ENCODE data around the gene DPP6.
A peak's percentile ranks its signal among the peaks of the same experiment; 100 is the strongest.

Gene DPP6

GRCh38 chr7:154167807-154168206, 115.6 kb downstream of the DPP6 start:
- H3K9me3 ChIP-seq (ENCODE audit: control insufficient read depth, low read length), result no peaks in the 10 kb centered on the region
- no peak overlapping the region for H3K4me2 ChIP-seq (ENCODE audit: low read length)
- no peak overlapping the region for H3K9ac ChIP-seq
- no peaks in the 10 kb centered on the region for H3K27me3 ChIP-seq (ENCODE audit: control insufficient read depth, insufficient read depth, low read length)
- no peak overlapping the region for H3K4me3 ChIP-seq (ENCODE audit: low read depth, low read length)
- H3K27ac ChIP-seq, result peak overlapping the region; percentile 32
- H2AFZ ChIP-seq, result peak overlapping the region; percentile 22
- TF ChIP-seq, protein P1, sequence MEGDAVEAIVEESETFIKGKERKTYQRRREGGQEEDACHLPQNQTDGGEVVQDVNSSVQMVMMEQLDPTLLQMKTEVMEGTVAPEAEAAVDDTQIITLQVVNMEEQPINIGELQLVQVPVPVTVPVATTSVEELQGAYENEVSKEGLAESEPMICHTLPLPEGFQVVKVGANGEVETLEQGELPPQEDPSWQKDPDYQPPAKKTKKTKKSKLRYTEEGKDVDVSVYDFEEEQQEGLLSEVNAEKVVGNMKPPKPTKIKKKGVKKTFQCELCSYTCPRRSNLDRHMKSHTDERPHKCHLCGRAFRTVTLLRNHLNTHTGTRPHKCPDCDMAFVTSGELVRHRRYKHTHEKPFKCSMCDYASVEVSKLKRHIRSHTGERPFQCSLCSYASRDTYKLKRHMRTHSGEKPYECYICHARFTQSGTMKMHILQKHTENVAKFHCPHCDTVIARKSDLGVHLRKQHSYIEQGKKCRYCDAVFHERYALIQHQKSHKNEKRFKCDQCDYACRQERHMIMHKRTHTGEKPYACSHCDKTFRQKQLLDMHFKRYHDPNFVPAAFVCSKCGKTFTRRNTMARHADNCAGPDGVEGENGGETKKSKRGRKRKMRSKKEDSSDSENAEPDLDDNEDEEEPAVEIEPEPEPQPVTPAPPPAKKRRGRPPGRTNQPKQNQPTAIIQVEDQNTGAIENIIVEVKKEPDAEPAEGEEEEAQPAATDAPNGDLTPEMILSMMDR (IDR thresholded peaks at IDR 0.05), result no peak
- H3K36me3 ChIP-seq (ENCODE audit: control insufficient read depth, insufficient read depth, low read length), result no peaks in the 10 kb centered on the region
- H3K79me2 ChIP-seq, result no peaks in the 10 kb centered on the region
- peaks cover 14% of the 10 kb centered on the region for H3K4me1 ChIP-seq

DNA sequence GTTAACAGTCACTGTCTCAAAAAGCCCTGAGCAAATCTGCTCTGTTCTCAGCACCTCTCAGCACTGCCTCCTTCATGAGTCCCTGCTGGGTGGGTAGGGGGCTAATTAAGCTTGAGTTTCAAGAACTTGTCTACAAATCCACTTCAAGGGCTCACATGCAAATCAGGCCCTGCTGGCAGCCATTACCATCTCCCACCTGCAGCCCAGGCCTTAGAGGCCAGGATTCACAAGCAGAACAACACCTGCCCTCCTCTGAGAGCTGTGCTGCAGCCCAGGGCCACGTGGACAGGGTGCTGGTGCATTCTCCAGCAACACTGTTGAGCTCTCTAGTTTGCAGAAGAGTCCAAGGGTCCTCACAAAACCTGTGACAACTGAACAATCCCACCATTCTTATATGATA, 119.2 kb downstream of the DPP6 start:
- TF ChIP-seq, protein P1 (IDR thresholded peaks at IDR 0.05), result no peak

GRCh38 chr7:154172236-154172635, 120.0 kb downstream of the DPP6 start:
- Histone ChIP-seq H3K9me3 (ENCODE audit: control insufficient read depth, low read length) (no peaks in the 10 kb centered on the region), H3K36me3 (ENCODE audit: control insufficient read depth, insufficient read depth, low read length) (no peaks in the 10 kb centered on the region), H3K27ac (no peak overlapping the region), H3K9ac (no peak overlapping the region), H3K4me1 (peaks cover 11% of the 10 kb centered on the region), H3K4me2 (ENCODE audit: low read length) (no peak overlapping the region), H3K27me3 (ENCODE audit: control insufficient read depth, insufficient read depth, low read length) (no peaks in the 10 kb centered on the region), H3K4me3 (ENCODE audit: low read depth, low read length) (no peak overlapping the region), H2AFZ (no peak overlapping the region), H3K79me2 (no peaks in the 10 kb centered on the region)
- TF ChIP-seq, protein P1 (IDR thresholded peaks at IDR 0.05), result no peak

More for the DNA sequence above, 119.2 kb downstream of the DPP6 start:
- no peak overlapping the region for H2AFZ ChIP-seq
- no peak overlapping the region for H3K4me2 ChIP-seq (ENCODE audit: low read length)
- no peak overlapping the region for H3K4me3 ChIP-seq (ENCODE audit: low read depth, low read length)
- no peaks in the 10 kb centered on the region for H3K79me2 ChIP-seq
- no peaks in the 10 kb centered on the region for H3K36me3 ChIP-seq (ENCODE audit: control insufficient read depth, insufficient read depth, low read length)
- no peak overlapping the region for H3K9ac ChIP-seq
- no peaks in the 10 kb centered on the region for H3K27me3 ChIP-seq (ENCODE audit: control insufficient read depth, insufficient read depth, low read length)
- peaks cover 14% of the 10 kb centered on the region for H3K4me1 ChIP-seq
- H3K9me3 ChIP-seq (ENCODE audit: control insufficient read depth, low read length), result no peaks in the 10 kb centered on the region
- H3K27ac ChIP-seq, result no peak overlapping the region

GRCh38 chr7:154177584-154177983, 125.4 kb downstream of the DPP6 start:
- Histone ChIP-seq H3K79me2 (no peaks in the 10 kb centered on the region), H3K9me3 (ENCODE audit: control insufficient read depth, low read length) (no peaks in the 10 kb centered on the region), H3K4me2 (ENCODE audit: low read length) (no peak overlapping the region), H2AFZ (no peak overlapping the region), H3K36me3 (ENCODE audit: control insufficient read depth, insufficient read depth, low read length) (no peaks in the 10 kb centered on the region), H3K9ac (no peak overlapping the region), H3K27me3 (ENCODE audit: control insufficient read depth, insufficient read depth, low read length) (no peaks in the 10 kb centered on the region), H3K4me3 (ENCODE audit: low read depth, low read length) (no peak overlapping the region), H3K27ac (no peak overlapping the region), H3K4me1 (no peaks in the 10 kb centered on the region)
- TF ChIP-seq, protein P1 (IDR thresholded peaks at IDR 0.05), result no peak

DNA sequence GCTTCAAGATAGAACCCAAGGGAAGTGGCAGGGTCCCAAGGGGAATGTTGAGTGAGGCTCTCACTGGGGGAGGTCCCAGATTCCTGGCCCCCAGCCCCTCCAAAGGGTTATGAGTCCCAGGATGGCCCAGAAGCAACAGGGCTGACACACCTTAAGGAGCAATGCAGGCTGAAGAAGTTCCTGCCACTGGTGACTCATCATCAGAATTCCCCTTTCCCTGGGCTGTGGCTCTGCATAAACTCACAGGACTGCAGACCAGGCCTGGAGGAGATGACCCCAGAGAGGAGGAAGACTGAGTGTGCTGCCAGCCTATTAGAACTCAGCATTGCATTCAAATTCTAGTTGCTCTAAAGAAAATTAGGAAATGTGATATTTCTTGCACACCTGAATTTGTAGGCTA, 126.7 kb downstream of the DPP6 start:
- Histone ChIP-seq H3K4me1 (no peaks in the 10 kb centered on the region), H3K27ac (no peak overlapping the region), H3K79me2 (no peaks in the 10 kb centered on the region), H3K36me3 (ENCODE audit: control insufficient read depth, insufficient read depth, low read length) (no peaks in the 10 kb centered on the region), H3K9ac (no peak overlapping the region), H3K9me3 (ENCODE audit: control insufficient read depth, low read length) (no peaks in the 10 kb centered on the region), H2AFZ (no peak overlapping the region), H3K27me3 (ENCODE audit: control insufficient read depth, insufficient read depth, low read length) (no peaks in the 10 kb centered on the region), H3K4me3 (ENCODE audit: low read depth, low read length) (no peak overlapping the region), H3K4me2 (ENCODE audit: low read length) (no peak overlapping the region)
- TF ChIP-seq, protein P1 (IDR thresholded peaks at IDR 0.05), result no peak
